ENCODE measurements around the gene SURF6. TPM values are rescaled to one million over a fixed set of nuclear protein-coding genes. Genes with fewer than 3 reads are reported as not detected.
A peak's percentile ranks its signal among the peaks of the same experiment; 100 is the strongest.

SURF6 gene
- total and polyA plus RNA-seq, 2 of the 8 experiments (the other 6 are each of a cell fraction or from before 2014, with no cell fraction given), result 6.1 to 23.7 TPM

DNA sequence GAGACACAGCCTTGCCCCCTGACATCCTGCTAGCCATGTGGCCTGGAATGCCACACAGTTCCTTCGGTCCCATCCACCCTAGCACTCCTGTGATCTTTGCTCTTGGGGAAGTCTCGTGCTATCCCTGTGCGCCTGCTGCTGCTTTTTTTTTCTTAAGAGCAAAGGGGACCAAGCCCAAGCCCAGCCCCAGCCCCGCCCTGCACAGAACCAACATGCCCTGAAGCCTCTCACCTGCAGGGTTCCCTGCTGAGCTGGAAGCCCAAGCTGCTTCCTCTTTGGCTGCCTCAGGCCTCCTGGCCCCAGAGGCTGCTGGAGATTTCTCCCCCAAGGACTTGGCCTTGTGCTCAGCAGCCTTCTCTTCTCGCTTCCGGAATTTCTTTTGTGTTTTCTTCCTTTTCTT is 1.8 kb downstream of the SURF6 start:
- FAIRE-seq, result no peak
- H3K56ac ChIP-seq (replicated peaks; ENCODE audit: insufficient read length, low read depth, low read length), result no peak overlapping the region
- H3K9me3 ChIP-seq (ENCODE audit: insufficient read depth in 2 of 2, low read depth in 1 of 2, low read length in 1 of 2), result no peaks in the 10 kb centered on the region
- peak overlapping the region in 1 of 4 experiments; percentile 95; a peak in 2 of 8 replicates for H3K4me3 ChIP-seq (ENCODE audit: extremely low read depth in 1 of 4, insufficient read depth in 2 of 4, low read depth in 3 of 4, low read length in 4 of 4)
- peaks cover 20 to 47% (median 35%) of the 10 kb centered on the region in 4 experiments for H3K36me3 ChIP-seq (ENCODE audit: control insufficient read depth in 2 of 4, insufficient read depth in 4 of 4, low read length in 3 of 4)
- ChIA-PET POLR2A (ENCODE audit: partially characterized antibody) (interaction anchor here (0.6 to 7.3 kb wide), 9 partner anchors 9 to 176 kb away, joined by 3 to 120 read pairs (median 4); partner anchors contain the start of genes MED22 and RPL7A), CTCF (ENCODE audit: partially characterized antibody) (interaction anchor here (0.6 to 7.0 kb wide), 7 partner anchors 9 to 153 kb away, joined by 3 to 123 read pairs (median 4); no protein-coding TSS in a partner anchor)
- H3K4ac ChIP-seq (replicated peaks; ENCODE audit: insufficient read length, low read depth, low read length), result no peak overlapping the region
- no peak overlapping the region for H2AK5ac ChIP-seq (ENCODE audit: low read depth, low read length)
- no peak overlapping the region for H3K23ac ChIP-seq (ENCODE audit: insufficient read length)
- 76% methylated on average over 6 of the region's 6 CpGs; no CpG with 5 or more reads in 1 of the 2 experiments for WGBS, 2 experiments (ENCODE audit: extremely low coverage in 1 of 2, insufficient coverage in 1 of 2, insufficient read length in 1 of 2, insufficient replicate concordance in 2 of 2, low coverage in 1 of 2, low lambda C conversion rate in 2 of 2, missing lambda C conversion rate in 1 of 2)
- H3K79me2 ChIP-seq (ENCODE audit: control insufficient read depth in 1 of 2, insufficient read depth in 2 of 2, low read length in 2 of 2), result peaks cover 0 to 15% of the 10 kb centered on the region in 2 experiments; a peak in 2 of 4 replicates
- H4K91ac ChIP-seq (replicated peaks; ENCODE audit: insufficient read length, low read length), result no peak overlapping the region
- no peak overlapping the region for H3K18ac ChIP-seq (ENCODE audit: extremely low read depth, low read length)
- peaks cover 0 to 9% (median 2%) of the 10 kb centered on the region in 4 experiments; a peak in 1 of 7 replicates for H3K4me1 ChIP-seq (replicated peaks in 1 of 4; ENCODE audit: control insufficient read depth in 3 of 4, insufficient read depth in 4 of 4, low read length in 3 of 4)
- peaks cover 10% of the 10 kb centered on the region for H3K79me1 ChIP-seq (ENCODE audit: low read depth, low read length)
- no peak overlapping the region for H4K8ac ChIP-seq (ENCODE audit: extremely low read depth, insufficient read depth, low read length)
- no peak overlapping the region for H2BK20ac ChIP-seq (ENCODE audit: low read length)
- H3K27ac ChIP-seq (ENCODE audit: low read depth, low read length), result no peak overlapping the region
- peak overlapping the region; percentile 22 to 70; a peak in 2 of 4 replicates for H3K4me2 ChIP-seq (ENCODE audit: insufficient read depth in 1 of 2, low read depth in 2 of 2, low read length in 2 of 2)
- H4K20me1 ChIP-seq (replicated peaks in 1 of 2; ENCODE audit: control insufficient read depth in 1 of 2, insufficient read depth in 2 of 2, low read length in 2 of 2), result peaks cover 4 to 16% of the 10 kb centered on the region in 2 experiments
- H3K27me3 ChIP-seq (replicated peaks in 1 of 4; ENCODE audit: control insufficient read depth in 3 of 4, extremely low read depth in 1 of 4, insufficient read depth in 3 of 4, low read length in 3 of 4), result no peaks in the 10 kb centered on the region
- DNase-seq (ENCODE audit: low read depth in 1 of 2, low spot score in 2 of 2), result peak in 1 of 2 experiments; percentile 67
- H2AFZ ChIP-seq (ENCODE audit: low read length), result no peak overlapping the region
- H4K5ac ChIP-seq (ENCODE audit: insufficient read length, low read depth, low read length), result no peak overlapping the region
- H2BK15ac ChIP-seq (ENCODE audit: low read length), result no peak overlapping the region
- H2BK5ac ChIP-seq (ENCODE audit: low read depth, low read length), result 0 out of 2 replicates have a peak overlapping the region, but pooled peaks have one; percentile 44
- no peak overlapping the region for H3K9ac ChIP-seq (replicated peaks in 1 of 4; ENCODE audit: extremely low read depth in 1 of 4, low read depth in 3 of 4, low read length in 3 of 4)
- H2BK120ac ChIP-seq (replicated peaks; ENCODE audit: low read depth, low read length), result no peak overlapping the region
- H3K23me2 ChIP-seq (ENCODE audit: low read depth, low read length), result peaks cover 7% of the 10 kb centered on the region; the same call in 1 of the 2 replicates
- no peak overlapping the region for H2BK12ac ChIP-seq (ENCODE audit: low read depth, low read length)
- no peak overlapping the region for H3K14ac ChIP-seq (ENCODE audit: insufficient read length)
- TF ChIP-seq NANOG (IDR thresholded peaks at IDR 0.05; ENCODE audit: insufficient read depth, low read depth, low read length, poor library complexity, severe bottlenecking) (no peak), JUND (IDR thresholded peaks at IDR 0.05; ENCODE audit: low read length) (no peak), FOSL1 (IDR thresholded peaks at IDR 0.05; ENCODE audit: insufficient read depth, low read depth, low read length) (no peak), BRCA1 (IDR thresholded peaks at IDR 0.05; ENCODE audit: low read depth, low read length) (no peak), POU5F1 (IDR thresholded peaks at IDR 0.05; ENCODE audit: low read depth, low read length) (no peak), SRF (IDR thresholded peaks at IDR 0.05; ENCODE audit: low read depth, low read length) (no peak)
- TF ChIP-seq, protein P1, sequence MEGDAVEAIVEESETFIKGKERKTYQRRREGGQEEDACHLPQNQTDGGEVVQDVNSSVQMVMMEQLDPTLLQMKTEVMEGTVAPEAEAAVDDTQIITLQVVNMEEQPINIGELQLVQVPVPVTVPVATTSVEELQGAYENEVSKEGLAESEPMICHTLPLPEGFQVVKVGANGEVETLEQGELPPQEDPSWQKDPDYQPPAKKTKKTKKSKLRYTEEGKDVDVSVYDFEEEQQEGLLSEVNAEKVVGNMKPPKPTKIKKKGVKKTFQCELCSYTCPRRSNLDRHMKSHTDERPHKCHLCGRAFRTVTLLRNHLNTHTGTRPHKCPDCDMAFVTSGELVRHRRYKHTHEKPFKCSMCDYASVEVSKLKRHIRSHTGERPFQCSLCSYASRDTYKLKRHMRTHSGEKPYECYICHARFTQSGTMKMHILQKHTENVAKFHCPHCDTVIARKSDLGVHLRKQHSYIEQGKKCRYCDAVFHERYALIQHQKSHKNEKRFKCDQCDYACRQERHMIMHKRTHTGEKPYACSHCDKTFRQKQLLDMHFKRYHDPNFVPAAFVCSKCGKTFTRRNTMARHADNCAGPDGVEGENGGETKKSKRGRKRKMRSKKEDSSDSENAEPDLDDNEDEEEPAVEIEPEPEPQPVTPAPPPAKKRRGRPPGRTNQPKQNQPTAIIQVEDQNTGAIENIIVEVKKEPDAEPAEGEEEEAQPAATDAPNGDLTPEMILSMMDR (IDR thresholded peaks at IDR 0.05; ENCODE audit: control extremely low read depth in 1 of 3, insufficient read depth in 1 of 3, low read depth in 1 of 3, low read length in 3 of 3), result no peak
- TF ChIP-seq, protein P2, sequence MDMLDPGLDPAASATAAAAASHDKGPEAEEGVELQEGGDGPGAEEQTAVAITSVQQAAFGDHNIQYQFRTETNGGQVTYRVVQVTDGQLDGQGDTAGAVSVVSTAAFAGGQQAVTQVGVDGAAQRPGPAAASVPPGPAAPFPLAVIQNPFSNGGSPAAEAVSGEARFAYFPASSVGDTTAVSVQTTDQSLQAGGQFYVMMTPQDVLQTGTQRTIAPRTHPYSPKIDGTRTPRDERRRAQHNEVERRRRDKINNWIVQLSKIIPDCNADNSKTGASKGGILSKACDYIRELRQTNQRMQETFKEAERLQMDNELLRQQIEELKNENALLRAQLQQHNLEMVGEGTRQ (IDR thresholded peaks at IDR 0.05; ENCODE audit: low read length), result no peak
- TF ChIP-seq, protein P3, sequence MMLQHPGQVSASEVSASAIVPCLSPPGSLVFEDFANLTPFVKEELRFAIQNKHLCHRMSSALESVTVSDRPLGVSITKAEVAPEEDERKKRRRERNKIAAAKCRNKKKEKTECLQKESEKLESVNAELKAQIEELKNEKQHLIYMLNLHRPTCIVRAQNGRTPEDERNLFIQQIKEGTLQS (IDR thresholded peaks at IDR 0.05; ENCODE audit: insufficient read depth, low read depth, low read length), result no peak
